HG03108 (cell line): ENCODE results near the gene OGDHL.

Experiments used
- ATAC-seq: cut with Tn5 transposase; IDR thresholded peaks from one replicate; pipeline ENCODE4 v1.9.1; 2021; ENCODE audit warnings: moderate library complexity; ENCODE audit not compliant: unreplicated experiment

Gene OGDHL

DNA sequence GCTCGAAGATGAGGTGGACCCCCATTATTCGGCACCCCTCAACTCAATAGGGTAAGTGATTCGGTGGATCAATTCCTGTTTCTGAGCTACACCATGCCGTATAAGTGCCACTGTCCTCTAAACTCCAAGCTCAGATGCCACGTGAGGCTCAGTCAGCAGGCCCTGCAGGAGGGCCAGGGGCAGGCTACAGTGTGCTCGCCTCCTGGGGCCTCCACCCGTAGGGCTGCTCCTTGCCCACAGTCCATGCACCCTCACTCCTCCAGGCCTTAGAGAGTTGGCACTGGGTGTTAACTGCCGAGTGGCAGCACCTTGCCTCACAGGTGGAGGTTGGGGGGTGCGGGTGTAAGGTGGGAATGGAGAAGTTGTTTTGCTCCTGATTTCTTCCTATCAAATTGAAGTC, 70.5 kb downstream of the OGDHL start:
- no peak for ATAC-seq

- ATAC-seq = no peak
Measured at GRCh38 chr10:49690698-49691356, 71.3 kb downstream of the OGDHL start.

- no peak for ATAC-seq
Measured at GRCh38 chr10:49689882-49690510, 72.1 kb downstream of the OGDHL start.

DNA sequence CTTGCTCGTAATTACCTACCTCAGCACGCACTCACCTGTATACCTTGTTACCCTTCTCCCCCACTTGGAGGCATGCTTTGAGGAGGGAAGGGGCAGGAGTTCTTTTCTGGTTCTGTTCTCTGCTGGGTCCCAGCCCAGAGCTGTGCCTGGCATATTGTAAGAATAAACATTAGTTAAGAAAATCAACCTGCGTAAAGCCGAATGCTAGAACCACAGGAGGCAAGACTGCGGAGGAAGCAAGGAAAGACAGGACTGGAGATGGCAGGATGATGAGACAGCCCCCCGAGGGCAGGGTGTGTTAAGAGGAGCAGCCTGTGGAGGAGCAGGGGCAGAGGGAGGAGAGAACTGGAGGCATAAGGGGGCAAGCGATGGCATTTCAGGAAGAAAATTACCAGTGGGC, 73.2 kb downstream of the OGDHL start:
- no peak for ATAC-seq

- ATAC-seq = no peak
Measured at GRCh38 chr10:49688261-49688846, 73.8 kb downstream of the OGDHL start.

GRCh38 chr10:49686651-49687050, 75.5 kb downstream of the OGDHL start:
- ATAC-seq = no peak
